ENCODE data around the gene ZNF438.

DNA sequence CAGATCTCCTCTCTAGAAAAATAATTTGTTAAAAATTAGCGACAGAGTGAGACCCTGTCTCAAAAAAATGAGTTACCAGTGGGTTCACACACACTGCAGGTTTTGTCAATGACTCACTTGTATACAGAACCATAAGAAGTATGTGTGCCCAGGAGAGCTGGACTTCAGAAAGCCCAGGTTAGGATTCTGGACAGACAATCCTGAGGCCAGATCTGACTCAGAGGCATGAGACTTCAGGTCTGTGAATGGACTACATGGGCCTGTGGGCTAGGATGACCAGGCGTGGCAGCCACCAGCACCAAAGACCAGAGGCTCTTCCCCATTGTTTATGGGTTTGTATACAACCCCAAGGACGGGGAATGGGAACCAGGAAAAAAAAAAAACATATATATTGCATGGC is 9.3 kb upstream of the ZNF438 start:
- TF ChIP-seq, protein P1, sequence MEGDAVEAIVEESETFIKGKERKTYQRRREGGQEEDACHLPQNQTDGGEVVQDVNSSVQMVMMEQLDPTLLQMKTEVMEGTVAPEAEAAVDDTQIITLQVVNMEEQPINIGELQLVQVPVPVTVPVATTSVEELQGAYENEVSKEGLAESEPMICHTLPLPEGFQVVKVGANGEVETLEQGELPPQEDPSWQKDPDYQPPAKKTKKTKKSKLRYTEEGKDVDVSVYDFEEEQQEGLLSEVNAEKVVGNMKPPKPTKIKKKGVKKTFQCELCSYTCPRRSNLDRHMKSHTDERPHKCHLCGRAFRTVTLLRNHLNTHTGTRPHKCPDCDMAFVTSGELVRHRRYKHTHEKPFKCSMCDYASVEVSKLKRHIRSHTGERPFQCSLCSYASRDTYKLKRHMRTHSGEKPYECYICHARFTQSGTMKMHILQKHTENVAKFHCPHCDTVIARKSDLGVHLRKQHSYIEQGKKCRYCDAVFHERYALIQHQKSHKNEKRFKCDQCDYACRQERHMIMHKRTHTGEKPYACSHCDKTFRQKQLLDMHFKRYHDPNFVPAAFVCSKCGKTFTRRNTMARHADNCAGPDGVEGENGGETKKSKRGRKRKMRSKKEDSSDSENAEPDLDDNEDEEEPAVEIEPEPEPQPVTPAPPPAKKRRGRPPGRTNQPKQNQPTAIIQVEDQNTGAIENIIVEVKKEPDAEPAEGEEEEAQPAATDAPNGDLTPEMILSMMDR (IDR thresholded peaks at IDR 0.05) = no peak
- no peak for TF ChIP-seq POLR2A (IDR thresholded peaks at IDR 0.05)

Measured in Peyer's patch (tissue), 4 donors.